ENCODE data around the gene PNPLA1.

Gene PNPLA1

GRCh38 chr6:36268478-36269275 lies 1.2 kb upstream of the PNPLA1 start:
- Histone ChIP-seq H3K27me3 (ENCODE audit: low read length) (no peaks in the 10 kb centered on the region), H3K9me2 (replicated peaks; ENCODE audit: insufficient read depth, low read length) (no peaks in the 10 kb centered on the region), H3K27ac (ENCODE audit: low read depth, low read length) (no peak overlapping the region), H3K9ac (ENCODE audit: low read length) (no peak overlapping the region), H3K79me2 (ENCODE audit: insufficient read depth, low read length) (no peaks in the 10 kb centered on the region), H3K36me3 (ENCODE audit: low read length) (no peaks in the 10 kb centered on the region), H3F3A (ENCODE audit: insufficient read depth) (no peaks in the 10 kb centered on the region), H3K4me3 (ENCODE audit: insufficient read depth, low read length, poor library complexity, severe bottlenecking) (no peak overlapping the region), H3K9me3 (ENCODE audit: insufficient read depth, low read length) (no peaks in the 10 kb centered on the region), H4K20me1 (ENCODE audit: low read depth, low read length) (no peaks in the 10 kb centered on the region), H3K4me2 (ENCODE audit: low read depth, low read length, poor library complexity, severe bottlenecking) (no peak overlapping the region), H2AFZ (ENCODE audit: low read depth, low read length, severe bottlenecking) (no peak overlapping the region)
- TF ChIP-seq CTCF (IDR thresholded peaks at IDR 0.05; ENCODE audit: insufficient read depth, low read length, poor library complexity, severe bottlenecking) (no peak), EZH2phosphoT487 (conservative IDR thresholded peaks at IDR 0.05; ENCODE audit: low read length) (no peak)

GRCh38 chr6:36272234-36272633 lies 2.4 kb downstream of the PNPLA1 start:
- Histone ChIP-seq H3K9me2 (replicated peaks; ENCODE audit: insufficient read depth, low read length) (no peaks in the 10 kb centered on the region), H3K4me2 (ENCODE audit: low read depth, low read length, poor library complexity, severe bottlenecking) (no peak overlapping the region), H3K27ac (ENCODE audit: low read depth, low read length) (no peak overlapping the region), H3K9ac (ENCODE audit: low read length) (no peak overlapping the region), H3K27me3 (ENCODE audit: low read length) (no peaks in the 10 kb centered on the region), H3K79me2 (ENCODE audit: insufficient read depth, low read length) (no peaks in the 10 kb centered on the region), H3K9me3 (ENCODE audit: insufficient read depth, low read length) (no peaks in the 10 kb centered on the region), H3K4me3 (ENCODE audit: insufficient read depth, low read length, poor library complexity, severe bottlenecking) (no peak overlapping the region), H3K36me3 (ENCODE audit: low read length) (no peaks in the 10 kb centered on the region), H2AFZ (ENCODE audit: low read depth, low read length, severe bottlenecking) (no peak overlapping the region), H3F3A (ENCODE audit: insufficient read depth) (no peaks in the 10 kb centered on the region), H4K20me1 (ENCODE audit: low read depth, low read length) (no peaks in the 10 kb centered on the region)
- TF ChIP-seq CTCF (IDR thresholded peaks at IDR 0.05; ENCODE audit: insufficient read depth, low read length, poor library complexity, severe bottlenecking) (no peak), EZH2phosphoT487 (conservative IDR thresholded peaks at IDR 0.05; ENCODE audit: low read length) (no peak)

- no peaks in the 10 kb centered on the region for H3K9me3 ChIP-seq (ENCODE audit: insufficient read depth, low read length)
- TF ChIP-seq EZH2phosphoT487 (conservative IDR thresholded peaks at IDR 0.05; ENCODE audit: low read length) (no peak), CTCF (IDR thresholded peaks at IDR 0.05; ENCODE audit: insufficient read depth, low read length, poor library complexity, severe bottlenecking) (no peak)
Observed at GRCh38 chr6:36273067-36273466, 3.2 kb downstream of the PNPLA1 start.

More at GRCh38 chr6:36273067-36273466, 3.2 kb downstream of the PNPLA1 start:
- no peaks in the 10 kb centered on the region for H3K36me3 ChIP-seq (ENCODE audit: low read length)
- H3K27ac ChIP-seq (ENCODE audit: low read depth, low read length): no peak overlapping the region
- H3K4me3 ChIP-seq (ENCODE audit: insufficient read depth, low read length, poor library complexity, severe bottlenecking): no peak overlapping the region
- H3K4me2 ChIP-seq (ENCODE audit: low read depth, low read length, poor library complexity, severe bottlenecking): no peak overlapping the region
- no peaks in the 10 kb centered on the region for H4K20me1 ChIP-seq (ENCODE audit: low read depth, low read length)
- H3K27me3 ChIP-seq (ENCODE audit: low read length): no peaks in the 10 kb centered on the region
- no peaks in the 10 kb centered on the region for H3K9me2 ChIP-seq (replicated peaks; ENCODE audit: insufficient read depth, low read length)
- H3K79me2 ChIP-seq (ENCODE audit: insufficient read depth, low read length): no peaks in the 10 kb centered on the region
- no peak overlapping the region for H3K9ac ChIP-seq (ENCODE audit: low read length)
- H3F3A ChIP-seq (ENCODE audit: insufficient read depth): no peaks in the 10 kb centered on the region
- no peak overlapping the region for H2AFZ ChIP-seq (ENCODE audit: low read depth, low read length, severe bottlenecking)
